Fibroblast of lung (primary cell): Measurements from ENCODE around the gene BAZ2B.

Source experiments
- CTCF ChIP-seq, 2 donors: IDR thresholded peaks in 1 of 2; conservative IDR thresholded peaks in 1 of 2; 1 replicate in 1 of 2; 2 replicates in 1 of 2; pipeline ENCODE4 v1.5.1; 2011 to 2012; ENCODE audit warnings: low read length in 2 of 2, control low read depth in 1 of 2, inconsistent platforms in 1 of 2, low read depth in 1 of 2, mild to moderate bottlenecking in 1 of 2
- EZH2 ChIP-seq: IDR thresholded peaks from 2 replicates; pipeline ENCODE4 v1.5.1; 2012; ENCODE audit warnings: low read length, control low read depth, mild to moderate bottlenecking; ENCODE audit errors: missing control alignments

GRCh38 chr2:159637240-159637639 lies 20.9 kb upstream of the BAZ2B start:
- no peak for TF ChIP-seq CTCF (conservative IDR thresholded peaks at IDR 0.05 in 1 of 2, IDR thresholded peaks at IDR 0.05 in 1 of 2; ENCODE audit: low read depth in 1 of 2, low read length in 2 of 2)
- no peak for TF ChIP-seq EZH2
